CD4-positive, alpha-beta T cell treated with Interleukin-15 for 4 hours (primary cell): ENCODE results near the gene TMPRSS15.

Experiments used
- DNase-seq: peaks from one replicate; pipeline ENCODE4 v3.0.0-alpha.2; 2020; ENCODE audit warnings: low spot score

Gene TMPRSS15

GRCh38 chr21:18349468-18349867 is 54.1 kb downstream of the TMPRSS15 start:
- DNase-seq: no peak

DNA sequence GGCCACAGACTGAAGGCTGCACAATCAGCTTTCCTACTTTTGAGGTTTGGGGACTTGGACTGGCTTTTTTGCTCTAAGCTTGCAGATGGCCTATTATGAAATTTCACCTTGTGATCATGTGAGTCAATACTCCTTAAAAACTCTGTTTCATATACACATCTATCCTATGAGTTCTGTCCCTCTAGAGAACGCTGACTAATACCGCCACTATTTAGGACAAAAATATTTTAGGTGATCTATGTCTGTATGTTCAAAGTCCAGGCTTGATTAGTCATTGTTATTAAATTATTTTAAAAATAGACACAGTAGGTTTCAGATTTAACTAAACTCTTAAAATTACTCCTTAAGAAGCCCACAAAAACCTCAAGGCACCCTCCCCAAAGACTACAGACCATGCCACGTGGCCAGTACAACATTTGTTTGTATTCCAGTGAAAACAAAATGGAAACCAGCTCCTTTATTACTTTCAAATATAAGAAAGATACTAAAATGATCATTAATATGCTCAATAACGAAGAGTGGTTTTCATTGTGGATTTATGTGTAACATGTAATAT is 63.1 kb downstream of the TMPRSS15 start:
- no peak for DNase-seq

DNA sequence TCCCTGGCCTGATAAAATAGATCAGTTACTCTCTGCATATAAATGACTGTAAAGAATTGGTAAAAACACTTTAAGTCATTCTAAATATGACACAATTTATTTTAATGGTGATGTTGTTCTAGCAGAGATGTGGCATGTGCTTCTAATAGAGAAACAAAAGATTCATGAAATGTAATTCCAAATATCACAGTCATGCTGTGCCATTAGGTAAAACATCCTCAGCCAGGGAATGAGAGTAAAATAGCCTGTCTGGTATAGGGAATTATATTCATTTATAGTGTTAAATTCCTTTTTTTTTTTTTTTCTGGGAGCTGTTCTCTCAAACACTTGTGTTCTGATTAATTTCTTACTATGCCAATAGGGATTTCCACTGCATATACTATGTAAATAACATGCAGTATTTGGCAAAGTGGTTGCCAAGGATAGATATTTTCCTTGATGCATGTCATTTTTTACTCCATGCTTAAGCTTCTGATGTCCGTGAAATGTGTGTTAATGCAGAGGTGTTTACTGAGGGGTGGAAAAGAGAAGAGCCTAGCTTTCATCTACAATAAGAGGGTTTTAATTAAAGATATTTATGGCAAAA is 67.8 kb downstream of the TMPRSS15 start:
- DNase-seq: no peak

GRCh38 chr21:18334066-18334465 is 69.5 kb downstream of the TMPRSS15 start:
- DNase-seq: no peak

DNA sequence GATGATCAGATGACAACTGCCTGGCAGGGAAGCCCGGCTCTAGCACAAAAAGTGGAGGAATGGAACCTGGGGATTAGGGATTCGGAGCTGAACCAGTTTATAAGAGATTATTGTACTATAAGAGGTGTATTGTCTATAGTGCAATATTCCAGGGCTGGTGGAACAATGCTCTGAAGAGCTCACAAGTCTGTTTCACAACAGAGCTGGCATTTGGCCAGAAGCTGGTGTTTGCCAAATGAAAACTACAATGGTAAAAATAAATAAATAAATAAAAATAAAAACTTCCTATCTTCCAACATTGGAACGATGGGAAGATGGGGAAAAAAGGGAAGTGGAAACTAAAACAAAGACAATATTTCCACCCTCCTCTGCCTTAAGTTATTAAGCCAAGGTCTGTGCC is 85.4 kb downstream of the TMPRSS15 start:
- DNase-seq: no peak

DNA sequence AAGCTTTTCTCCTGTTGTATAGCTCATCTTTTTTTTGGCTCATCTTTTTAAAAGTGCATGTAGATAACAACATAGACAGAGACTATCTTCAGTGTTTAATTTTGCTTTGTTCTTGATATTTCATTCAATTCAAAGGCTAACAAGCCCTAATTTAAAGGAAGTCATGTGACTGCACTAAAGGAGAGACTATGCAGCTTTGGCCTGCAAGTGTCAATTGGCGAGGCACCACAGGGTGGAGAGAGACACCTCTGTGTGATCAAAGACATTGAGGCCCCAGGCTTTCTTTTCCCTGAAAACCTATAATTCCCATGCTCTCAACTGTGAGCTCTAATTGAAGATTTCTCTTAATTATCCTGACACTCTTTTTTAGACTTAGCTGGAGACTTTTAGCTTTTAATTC is 105.4 kb downstream of the TMPRSS15 start:
- no peak for DNase-seq

DNA sequence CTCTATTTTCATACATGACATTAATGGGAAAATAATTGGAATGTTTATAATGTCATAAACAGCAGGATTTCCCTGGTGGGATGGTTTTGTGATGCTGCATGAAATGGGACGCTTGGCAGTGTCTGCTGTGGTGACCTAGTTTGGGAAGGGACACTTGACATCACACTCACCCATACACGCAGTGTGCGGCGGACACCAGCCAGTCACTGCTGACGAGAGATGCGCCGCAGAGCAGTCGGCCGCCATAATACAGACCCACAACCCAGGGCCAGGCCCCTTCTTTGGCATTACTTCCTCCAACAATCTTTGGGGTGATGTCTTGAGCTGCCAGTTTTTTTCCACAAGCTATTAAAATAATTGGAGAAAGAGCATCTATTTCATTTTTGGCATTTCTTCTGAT is 109.5 kb downstream of the TMPRSS15 start:
- no peak for DNase-seq

GRCh38 chr21:18289876-18290275 is 113.7 kb downstream of the TMPRSS15 start:
- DNase-seq: no peak

DNA sequence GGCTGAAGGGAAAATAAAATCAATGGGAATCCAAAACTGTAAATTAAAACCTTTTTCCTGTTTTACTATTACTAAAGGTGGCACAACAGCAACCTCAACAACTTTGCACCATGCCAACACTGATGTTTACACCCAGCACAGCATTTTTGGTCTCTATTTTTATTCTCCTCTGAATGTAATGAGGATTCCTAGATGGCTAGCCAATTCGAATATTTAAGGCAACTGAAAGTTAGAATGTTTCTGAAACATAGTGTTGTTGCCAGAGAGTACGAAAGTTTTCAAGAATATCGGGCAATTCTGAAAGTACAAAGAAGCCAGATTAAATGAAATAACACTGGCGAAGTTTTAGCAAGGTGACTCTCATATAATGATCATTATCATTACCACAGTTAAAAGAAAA is 118.2 kb downstream of the TMPRSS15 start:
- no peak for DNase-seq

GRCh38 chr21:18275781-18276180 is 127.8 kb downstream of the TMPRSS15 start:
- DNase-seq: no peak

DNA sequence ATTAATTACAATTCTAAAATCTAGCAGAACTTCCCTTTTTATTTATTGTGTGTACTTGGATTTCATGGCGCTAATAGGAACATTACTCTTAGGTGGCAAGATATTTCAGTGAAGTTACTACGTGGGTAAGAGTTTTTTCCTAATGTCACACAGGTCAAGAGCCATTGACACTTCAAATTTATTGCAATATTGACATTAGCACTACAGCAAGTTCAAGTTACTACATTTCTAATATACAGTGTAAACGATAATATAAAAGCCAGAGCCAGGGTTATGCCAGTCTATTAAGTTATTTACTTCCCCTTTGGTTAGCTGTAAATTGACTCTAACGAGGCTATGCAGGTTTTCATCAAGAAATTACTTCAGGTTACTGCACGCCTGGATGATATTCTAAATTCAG is 129.2 kb downstream of the TMPRSS15 start:
- DNase-seq: no peak

DNA sequence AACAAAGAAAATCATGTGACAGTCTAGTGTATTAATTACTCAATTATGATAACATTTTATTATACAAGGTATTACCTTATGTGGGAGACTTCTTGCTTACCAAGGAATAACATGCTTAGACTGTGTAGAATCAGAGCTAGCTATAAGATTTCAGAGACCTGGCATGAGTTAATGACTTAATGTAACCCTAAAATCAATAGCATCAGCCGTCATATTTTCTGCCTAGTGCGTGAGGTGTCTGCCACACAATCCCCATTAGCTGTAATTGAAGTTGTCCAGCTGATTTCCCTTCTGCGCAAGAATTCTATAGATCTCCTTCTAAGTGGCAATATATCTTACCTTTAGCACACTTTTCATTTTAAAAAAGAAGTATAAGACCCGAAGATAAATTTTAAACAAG is 130.2 kb downstream of the TMPRSS15 start:
- DNase-seq: no peak

DNA sequence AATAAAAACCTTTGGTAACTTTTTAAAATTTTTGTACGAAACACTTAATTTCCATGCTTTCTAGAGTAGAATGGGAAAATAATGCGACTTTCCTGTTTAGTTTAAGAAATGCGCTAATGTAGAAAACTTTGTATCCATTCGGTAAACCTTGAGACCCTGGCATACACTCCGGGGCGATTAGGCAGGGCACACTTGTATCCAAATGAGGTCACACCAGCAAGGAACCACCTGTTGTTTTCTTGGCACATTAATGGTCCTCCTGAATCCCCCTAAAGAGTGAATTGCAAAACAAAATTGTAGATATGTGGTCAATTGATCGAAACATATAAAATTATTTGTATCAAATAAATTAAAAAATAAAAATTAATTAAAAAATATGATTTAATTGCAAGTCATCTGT is 133.7 kb downstream of the TMPRSS15 start:
- no peak for DNase-seq

- DNase-seq: no peak
These were observed 134.7 kb downstream of the TMPRSS15 start for GRCh38 chr21:18268906-18269305.

GRCh38 chr21:18267496-18267895 is 136.1 kb downstream of the TMPRSS15 start:
- no peak for DNase-seq

- DNase-seq: no peak
These were observed 137.6 kb downstream of the TMPRSS15 start for GRCh38 chr21:18265944-18266343.

DNA sequence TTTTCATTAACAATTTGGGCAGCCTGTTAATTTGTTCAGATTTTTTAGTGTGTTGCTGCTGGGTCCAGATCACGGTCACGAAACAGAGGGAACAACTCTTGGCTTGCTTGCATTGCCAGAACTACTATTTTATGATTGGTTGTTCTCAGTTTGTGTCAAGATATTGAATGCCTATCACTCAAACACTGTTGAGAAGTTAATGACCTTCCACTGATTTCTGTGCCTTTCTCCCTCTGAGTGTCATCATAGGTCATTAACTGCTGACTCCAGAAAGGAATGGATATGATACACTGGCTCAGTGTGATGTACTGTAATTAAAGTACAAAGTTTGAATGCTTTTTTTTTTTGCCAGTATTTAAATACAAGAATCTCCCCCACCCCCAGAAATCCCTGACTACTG is 149.8 kb downstream of the TMPRSS15 start:
- no peak for DNase-seq

GRCh38 chr21:18253221-18253620 is 150.4 kb downstream of the TMPRSS15 start:
- DNase-seq: no peak

- no peak for DNase-seq
These were observed 150.9 kb downstream of the TMPRSS15 start for GRCh38 chr21:18252680-18253079.

GRCh38 chr21:18252256-18252655 is 151.3 kb downstream of the TMPRSS15 start:
- DNase-seq: no peak

DNA sequence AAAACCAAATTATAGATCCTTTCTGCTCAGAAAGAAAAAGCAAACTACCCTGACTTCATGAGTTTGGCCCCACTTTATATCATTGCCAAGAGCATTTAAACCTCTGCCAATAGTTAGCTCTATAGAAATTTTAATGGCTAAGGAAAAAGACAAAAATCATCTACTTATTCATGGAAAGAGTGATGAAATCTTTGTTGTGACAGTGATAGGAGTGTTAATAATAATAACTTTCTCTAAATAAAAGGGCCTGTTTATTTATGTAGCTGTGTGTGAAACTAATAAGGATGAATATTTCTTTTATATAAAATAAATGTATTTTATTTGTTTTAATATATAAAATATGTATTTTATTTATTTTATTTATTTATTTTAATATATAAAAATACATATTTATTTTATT is 152.5 kb downstream of the TMPRSS15 start:
- no peak for DNase-seq

GRCh38 chr21:18249672-18250071 is 153.9 kb downstream of the TMPRSS15 start:
- no peak for DNase-seq

DNA sequence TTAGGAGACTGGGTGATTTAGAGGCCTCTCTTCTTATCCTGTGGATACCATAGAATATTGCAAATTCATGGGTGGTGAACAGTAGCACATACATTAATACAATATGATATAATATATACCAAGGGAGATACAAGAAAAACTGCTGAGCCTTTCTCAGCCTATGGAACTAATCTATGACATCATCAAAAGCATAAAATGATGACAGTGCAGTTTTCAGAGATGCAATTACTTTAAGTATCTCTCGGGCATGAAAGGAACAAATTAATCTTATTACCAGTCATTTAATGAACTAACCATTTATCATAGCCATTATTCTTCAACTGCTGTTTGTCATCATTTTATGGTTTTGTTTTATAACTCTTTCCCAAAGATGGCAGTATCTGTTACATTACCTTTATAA is 155.4 kb downstream of the TMPRSS15 start:
- no peak for DNase-seq

GRCh38 chr21:18245464-18245967 is 158.1 kb downstream of the TMPRSS15 start:
- no peak for DNase-seq
